ENCODE results near the gene RAE1. TPM values are rescaled to one million over a fixed set of nuclear protein-coding genes. Genes with fewer than 3 reads are reported as not detected.

Gene RAE1
- total RNA-seq, 1 donor from 2014 or later = 36.6 TPM

DNA sequence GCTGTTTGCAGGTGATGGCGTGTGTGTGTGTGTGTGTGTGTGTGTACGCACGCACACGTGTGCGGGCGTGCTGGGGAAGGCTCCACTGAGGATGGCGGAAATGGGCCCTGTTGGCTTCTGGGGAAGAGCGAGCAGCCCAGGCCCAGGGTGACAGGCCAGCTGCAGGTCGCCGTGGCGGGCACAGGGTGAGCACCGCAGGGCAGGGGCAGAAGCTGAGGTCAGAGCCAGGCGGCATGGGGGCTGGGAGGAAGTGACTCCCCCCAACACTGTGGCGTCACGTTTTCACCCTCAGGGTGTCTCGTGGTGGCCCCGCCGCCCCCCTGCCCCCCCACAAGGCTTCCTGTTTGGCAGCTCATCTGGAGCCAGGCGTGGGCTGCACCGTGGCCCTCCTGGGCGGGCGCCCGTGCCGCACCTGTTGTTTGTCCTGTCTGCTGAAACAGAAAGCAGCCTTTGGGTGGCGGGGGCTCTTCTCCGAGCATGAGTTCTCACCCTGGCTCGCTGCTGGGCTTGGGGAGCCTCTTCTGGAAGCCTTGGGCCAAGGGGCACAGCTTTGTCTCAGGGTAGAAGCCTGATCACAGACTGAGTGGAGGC is 47.3 kb downstream of the RAE1 start:
- H3K27me3 Mint-ChIP-seq = no peaks in the 10 kb centered on the region
- CTCF ChIA-PET = interaction anchor here (0.8 to 4.8 kb wide), 12 partner anchors 9 to 112 kb away, joined by 3 to 36 read pairs (median 6); partner anchors contain the start of gene RBM38
- POLR2A ChIA-PET = interaction anchor here (0.5 to 9.6 kb wide), 35 partner anchors 8 to 1633 kb away, joined by 3 to 244 read pairs (median 5); partner anchors contain the start of genes ATP5F1E, AURKA, CSTF1 and RBM38
- peak overlapping the region; percentile 78 for H3K4me3 Mint-ChIP-seq
- intact Hi-C loops (cut with micrococcal nuclease) = loop anchor here (1.0 to 10.0 kb wide), 7 partner anchors 8 to 1766 kb away; partner anchors contain the start of genes AURKA, CSTF1 and ZNF831
- DNase-seq (peak; percentile 78), ATAC-seq (ENCODE audit: low read depth) (peak; percentile 64)
- H3K4me1 Mint-ChIP-seq = peaks cover 100% of the 10 kb centered on the region
- no peak for TF ChIP-seq CTCF (IDR thresholded peaks at IDR 0.05)
- H3K27ac Mint-ChIP-seq = peak overlapping the region; percentile 97
- peaks cover 87% of the 10 kb centered on the region for H3K36me3 Mint-ChIP-seq (ENCODE audit: low read depth)
- H3K9me3 Mint-ChIP-seq = no peaks in the 10 kb centered on the region

- Mint-ChIP-seq H3K36me3 (ENCODE audit: low read depth) (peaks cover 87% of the 10 kb centered on the region), H3K4me3 (peak overlapping the region; percentile 78), H3K4me1 (peaks cover 99% of the 10 kb centered on the region), H3K27ac (peak overlapping the region; percentile 97), H3K27me3 (no peaks in the 10 kb centered on the region), H3K9me3 (no peaks in the 10 kb centered on the region)
- POLR2A ChIA-PET = interaction anchor here (0.5 to 9.6 kb wide), 27 partner anchors 9 to 1633 kb away, joined by 3 to 244 read pairs (median 7); partner anchors contain the start of genes ATP5F1E, RBM38 and ZBP1
- TF ChIP-seq CTCF (IDR thresholded peaks at IDR 0.05) = no peak
- ATAC-seq (ENCODE audit: low read depth) = no peak
- peak; percentile 36 for DNase-seq
- intact Hi-C loops (cut with micrococcal nuclease) = loop anchor here (1.0 to 10.0 kb wide), 7 partner anchors 9 to 1766 kb away; partner anchors contain the start of genes AURKA, CSTF1 and ZNF831
- CTCF ChIA-PET = interaction anchor here (0.9 to 4.8 kb wide), 9 partner anchors 9 to 112 kb away, joined by 3 to 36 read pairs (median 12); partner anchors contain the start of gene RBM38
These were observed 48.0 kb downstream of the RAE1 start for GRCh38 chr20:57398901-57399535.

DNA sequence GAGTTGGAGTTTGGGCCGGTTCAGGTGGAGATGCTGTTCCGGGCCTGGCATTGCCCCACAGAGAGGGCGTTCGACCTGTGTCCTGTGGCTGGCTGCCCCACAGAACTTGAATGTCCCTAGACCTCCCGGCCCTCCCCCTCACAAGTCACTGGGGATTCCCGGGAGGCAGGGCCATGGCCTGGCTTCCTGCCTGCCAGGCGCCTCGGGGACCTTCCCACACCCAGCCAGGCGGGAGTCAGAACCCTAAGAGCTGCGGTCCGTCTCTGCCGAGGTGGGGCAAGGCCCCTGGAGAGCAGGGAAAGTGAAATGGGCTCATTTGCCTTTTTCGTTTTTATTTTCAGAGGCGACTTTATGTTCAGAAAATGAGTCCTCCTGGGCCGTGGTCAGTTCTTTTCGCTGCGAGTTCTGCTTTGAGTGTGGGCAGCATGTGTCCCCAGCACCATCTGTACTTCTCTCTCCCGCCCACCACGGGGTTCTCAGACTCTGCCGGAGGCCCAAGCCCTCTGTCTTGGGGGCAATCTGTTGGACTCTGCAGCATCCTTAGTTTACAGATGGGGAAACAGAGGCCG is 48.6 kb downstream of the RAE1 start:
- CTCF ChIA-PET = interaction anchor here (1.0 to 4.8 kb wide), 8 partner anchors 10 to 98 kb away, joined by 4 to 36 read pairs (median 12); partner anchors contain the start of gene RBM38
- H3K27me3 Mint-ChIP-seq = no peaks in the 10 kb centered on the region
- H3K4me3 Mint-ChIP-seq = peak overlapping the region; percentile 78
- intact Hi-C loops (cut with micrococcal nuclease) = loop anchor here (2.0 to 10.0 kb wide), 3 partner anchors 1007 to 1765 kb away; partner anchors contain the start of genes AURKA, CSTF1 and ZNF831
- peak; percentile 2 for ATAC-seq (ENCODE audit: low read depth)
- H3K4me1 Mint-ChIP-seq = peaks cover 96% of the 10 kb centered on the region
- POLR2A ChIA-PET = interaction anchor here (0.5 to 9.6 kb wide), 16 partner anchors 9 to 283 kb away, joined by 3 to 244 read pairs (median 12); partner anchors contain the start of genes RBM38 and ZBP1
- peaks cover 86% of the 10 kb centered on the region for H3K36me3 Mint-ChIP-seq (ENCODE audit: low read depth)
- H3K27ac Mint-ChIP-seq = peak overlapping the region; percentile 97
- H3K9me3 Mint-ChIP-seq = no peaks in the 10 kb centered on the region
- peak; percentile 53 for DNase-seq
- TF ChIP-seq CTCF (IDR thresholded peaks at IDR 0.05) = no peak

- CTCF ChIA-PET = interaction anchor here (0.9 to 4.8 kb wide), 8 partner anchors 8 to 98 kb away, joined by 3 to 36 read pairs (median 5); partner anchors contain the start of gene RBM38
- TF ChIP-seq CTCF (IDR thresholded peaks at IDR 0.05) = no peak
- peaks cover 95% of the 10 kb centered on the region for H3K4me1 Mint-ChIP-seq
- ATAC-seq (ENCODE audit: low read depth) (no peak), DNase-seq (no peak)
- no peaks in the 10 kb centered on the region for H3K27me3 Mint-ChIP-seq
- H3K36me3 Mint-ChIP-seq (ENCODE audit: low read depth) = peaks cover 84% of the 10 kb centered on the region
- intact Hi-C loops (cut with micrococcal nuclease) = no loop called here
- H3K27ac Mint-ChIP-seq = peak overlapping the region; percentile 97
- POLR2A ChIA-PET = interaction anchor here (0.5 to 9.6 kb wide), 9 partner anchors 8 to 220 kb away, joined by 3 to 244 read pairs (median 10); partner anchors contain the start of genes RBM38 and ZBP1
- H3K9me3 Mint-ChIP-seq = no peaks in the 10 kb centered on the region
- peak overlapping the region; percentile 78 for H3K4me3 Mint-ChIP-seq
These were observed 49.2 kb downstream of the RAE1 start for GRCh38 chr20:57400231-57400701.

All from activated B cell treated with CpG ODN at 0.5 μM for 24 hours (primary cell).